GM23338 (cell line): ENCODE results near the gene LMX1B. TPM values are rescaled to one million over a fixed set of nuclear protein-coding genes. Genes with fewer than 3 reads are reported as not detected.

ENCODE experiments used
- ATAC-seq: fragments of 200-7000 bp; cut with Tn5 transposase; 3 replicates; pipeline ENCODE4 v1.9.1; 2020
- DNase-seq: peaks from one replicate; pipeline ENCODE4 v3.0.0-alpha.2; 2015; ENCODE audit warnings: low spot score
- H2AFZ ChIP-seq: fragments of 200-600 bp; sonication (generic); 2 replicates; pipeline ENCODE4 v1.8.0; 2016; ENCODE audit warnings: antibody characterized with exemption, mild to moderate bottlenecking, moderate library complexity
- H3F3A ChIP-seq: fragments of 200-600 bp; sonication (generic); replicated peaks from 2 replicates; pipeline ENCODE4 v1.8.0; 2017; ENCODE audit warnings: antibody characterized with exemption, mixed run types, low read depth
- H3K27ac ChIP-seq: fragments of 200-600 bp; sonication (generic); 2 replicates; pipeline ENCODE4 v1.6.1; 2016; ENCODE audit warnings: low read depth
- H3K27me3 ChIP-seq: fragments of 200-600 bp; sonication (generic); 2 replicates; pipeline ENCODE4 v1.8.0; 2016; ENCODE audit warnings: mild to moderate bottlenecking, mixed run types, moderate library complexity; ENCODE audit not compliant: insufficient read depth
- H3K36me3 ChIP-seq: fragments of 200-600 bp; sonication (generic); 2 replicates; pipeline ENCODE4 v1.8.0; 2016; ENCODE audit warnings: mild to moderate bottlenecking; ENCODE audit not compliant: insufficient read depth
- H3K4me1 ChIP-seq: fragments of 200-600 bp; sonication (generic); 2 replicates; pipeline ENCODE4 v1.8.0; 2016; ENCODE audit warnings: mild to moderate bottlenecking, moderate library complexity; ENCODE audit not compliant: insufficient read depth
- H3K4me2 ChIP-seq: fragments of 200-600 bp; sonication (generic); 2 replicates; pipeline ENCODE4 v1.7.1; 2017; ENCODE audit warnings: mixed run types
- H3K4me3 ChIP-seq: fragments of 200-600 bp; sonication (generic); 2 replicates; pipeline ENCODE4 v1.6.1; 2016; ENCODE audit warnings: mixed run types
- H3K79me2 ChIP-seq: fragments of 200-600 bp; sonication (generic); replicated peaks from 2 replicates; pipeline ENCODE4 v1.8.0; 2017; ENCODE audit warnings: mild to moderate bottlenecking; ENCODE audit not compliant: insufficient read depth
- H3K9me2 ChIP-seq: fragments of 200-600 bp; sonication (generic); 2 replicates; pipeline ENCODE4 v1.8.0; 2017; ENCODE audit not compliant: insufficient read depth
- H4K20me1 ChIP-seq: fragments of 200-600 bp; sonication (generic); replicated peaks from 2 replicates; pipeline ENCODE4 v1.8.0; 2017; ENCODE audit warnings: mild to moderate bottlenecking; ENCODE audit not compliant: insufficient read depth
- H3K27ac Mint-ChIP-seq: 2 replicates; pipeline ENCODE4 v1.8.0; 2020; ENCODE audit warnings: inconsistent platforms, mild to moderate bottlenecking, moderate library complexity, mixed read lengths
- H3K27me3 Mint-ChIP-seq: 3 replicates; pipeline ENCODE4 v1.8.0; 2022; ENCODE audit warnings: low read depth, mild to moderate bottlenecking, moderate library complexity, mixed read lengths, inconsistent platforms; ENCODE audit not compliant: insufficient read depth, poor library complexity
- H3K36me3 Mint-ChIP-seq: 3 replicates; pipeline ENCODE4 v1.8.0; 2021; ENCODE audit warnings: low read depth, mild to moderate bottlenecking, inconsistent platforms, moderate library complexity, mixed read lengths
- H3K4me1 Mint-ChIP-seq: 3 replicates; pipeline ENCODE4 v1.8.0; 2020; ENCODE audit warnings: mild to moderate bottlenecking, inconsistent platforms, mixed read lengths
- H3K4me3 Mint-ChIP-seq: 3 replicates; pipeline ENCODE4 v1.8.0; 2021; ENCODE audit warnings: moderate library complexity, mild to moderate bottlenecking, inconsistent platforms, mixed read lengths
- H3K9me3 Mint-ChIP-seq: 3 replicates; pipeline ENCODE4 v1.8.0; 2020; ENCODE audit warnings: moderate library complexity, mild to moderate bottlenecking, inconsistent platforms, mixed read lengths
- CTCF ChIP-seq, 2 experiments: fragments of 200-600 bp in 1 of 2; sonication (generic) in 1 of 2; conservative IDR thresholded peaks; 2 replicates each; pipeline versions ENCODE4 v1.5.1 to v1.6.1; 2016 to 2017; ENCODE audit warnings: antibody characterized with exemption in 2 of 2, low read depth in 2 of 2, mild to moderate bottlenecking in 2 of 2, moderate library complexity in 1 of 2
- ETS1 ChIP-seq: IDR thresholded peaks from 2 replicates; pipeline ENCODE4 v1.6.1; 2016; ENCODE audit warnings: antibody characterized with exemption
- EZH2 ChIP-seq: fragments of 200-600 bp; sonication (generic); IDR thresholded peaks from one replicate; pipeline ENCODE4 v1.8.0; 2017; ENCODE audit warnings: antibody characterized with exemption, mild to moderate bottlenecking, low read depth; ENCODE audit not compliant: unreplicated experiment
- JUNB ChIP-seq: IDR thresholded peaks from one replicate; pipeline ENCODE4 v1.6.1; 2016; ENCODE audit warnings: antibody characterized with exemption; ENCODE audit not compliant: unreplicated experiment
- NANOG ChIP-seq: IDR thresholded peaks from 2 replicates; pipeline ENCODE4 v1.6.1; 2016; ENCODE audit warnings: antibody characterized with exemption, borderline replicate concordance
- REST ChIP-seq: IDR thresholded peaks from one replicate; pipeline ENCODE4 v1.6.1; 2018; ENCODE audit warnings: antibody characterized with exemption; ENCODE audit not compliant: unreplicated experiment
- STAT1 ChIP-seq: IDR thresholded peaks from one replicate; pipeline ENCODE4 v1.6.1; 2016; ENCODE audit warnings: antibody characterized with exemption; ENCODE audit not compliant: unreplicated experiment
- ZNF331 ChIP-seq: fragments of 250-450 bp; sonication (Bioruptor Pico); IDR thresholded peaks from 2 replicates; pipeline ENCODE4 v1.5.0; 2020; ENCODE audit warnings: low read depth, mild to moderate bottlenecking, moderate library complexity
- ZNF462 ChIP-seq: fragments of 250-450 bp; sonication (Bioruptor Pico); IDR thresholded peaks from 2 replicates; pipeline ENCODE4 v1.5.0; 2020; ENCODE audit warnings: mild to moderate bottlenecking, moderate library complexity
- polyA plus RNA-seq: library from polyadenylated mRNA; unstranded; fragments of >200 nt; fragmentation: Nextera tagmentation; extraction: Ambion mirVana; gene quantifications from 2 replicates; pipeline ENCODE4 v1.2.1, GENCODE V29; 2016
- total RNA-seq: library from RNA; depleted of rRNA; stranded (reverse); fragments of >200 nt; shearing (Covaris generic); gene quantifications from 2 replicates; pipeline ENCODE4 v1.2.3, GENCODE V29; 2014

The LMX1B gene
- total and polyA plus RNA-seq, 2 experiments from 2014 or later, result 0.08 to 0.21 TPM

- no peak for TF ChIP-seq ZNF462 (CRISPR knock-in tag)
- TF ChIP-seq NANOG, result no peak
- no peak for TF ChIP-seq REST
Observed at GRCh38 chr9:126677188-126678084, 63.7 kb downstream of the LMX1B start (continued).

GRCh38 chr9:126678989-126679388, 65.3 kb downstream of the LMX1B start:
- Mint-ChIP-seq H3K4me3 (no peak overlapping the region), H3K4me1 (peaks cover 46% of the 10 kb centered on the region), H3K36me3 (no peaks in the 10 kb centered on the region; the same call in 2 of the 3 replicates), H3K9me3 (no peaks in the 10 kb centered on the region; the same call in 2 of the 3 replicates), H3K27ac (no peak overlapping the region), H3K27me3 (peaks cover 92% of the 10 kb centered on the region)
- Histone ChIP-seq H3K4me2 (no peak overlapping the region), H3K27me3 (peaks cover 96% of the 10 kb centered on the region), H3K4me3 (no peak overlapping the region), H3F3A (peaks cover 3% of the 10 kb centered on the region; the same call in 1 of the 2 replicates), H3K9me2 (no peaks in the 10 kb centered on the region), H3K79me2 (no peaks in the 10 kb centered on the region), H3K4me1 (peaks cover 48% of the 10 kb centered on the region), H3K27ac (no peak overlapping the region), H4K20me1 (no peaks in the 10 kb centered on the region; the same call in 1 of the 2 replicates), H2AFZ (no peak overlapping the region), H3K36me3 (no peaks in the 10 kb centered on the region)
- no peak for DNase-seq
- no peak for ATAC-seq
- TF ChIP-seq JUNB, result no peak
- no peak for TF ChIP-seq STAT1
- TF ChIP-seq ETS1, result no peak
- no peak for TF ChIP-seq CTCF (conservative IDR thresholded peaks at IDR 0.05; ENCODE audit: low read depth in 2 of 2)
- TF ChIP-seq EZH2, result no peak
- TF ChIP-seq ZNF331 (CRISPR knock-in tag), result no peak
